Measurements from ENCODE around the gene ENOX1.
"Not testable (repeated sequence)": the region's sequence is repeated elsewhere in the genome, so short reads cannot be mapped to it uniquely, and the experiment has no call there.

The ENOX1 gene

DNA sequence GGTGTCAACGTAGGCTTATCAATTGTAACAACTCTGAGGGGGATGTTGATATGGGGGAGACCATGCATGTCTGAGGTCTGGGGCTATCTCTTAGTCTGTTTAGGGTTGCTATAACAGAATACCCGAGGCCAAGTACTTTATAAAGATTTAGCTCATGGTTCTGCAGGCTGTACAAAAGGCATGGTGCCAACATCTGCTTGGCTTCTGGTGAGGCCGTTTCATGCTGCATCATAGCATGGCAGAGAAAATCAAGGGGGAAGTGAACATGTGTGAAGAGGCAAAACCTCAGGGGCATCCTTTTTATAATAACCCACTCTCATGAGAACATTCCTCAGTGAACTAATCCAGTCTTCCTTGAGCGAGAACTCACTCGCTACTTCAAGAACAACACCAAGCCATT lies 353.8 kb downstream of the ENOX1 start:
- DNase-seq, result no peak

DNA sequence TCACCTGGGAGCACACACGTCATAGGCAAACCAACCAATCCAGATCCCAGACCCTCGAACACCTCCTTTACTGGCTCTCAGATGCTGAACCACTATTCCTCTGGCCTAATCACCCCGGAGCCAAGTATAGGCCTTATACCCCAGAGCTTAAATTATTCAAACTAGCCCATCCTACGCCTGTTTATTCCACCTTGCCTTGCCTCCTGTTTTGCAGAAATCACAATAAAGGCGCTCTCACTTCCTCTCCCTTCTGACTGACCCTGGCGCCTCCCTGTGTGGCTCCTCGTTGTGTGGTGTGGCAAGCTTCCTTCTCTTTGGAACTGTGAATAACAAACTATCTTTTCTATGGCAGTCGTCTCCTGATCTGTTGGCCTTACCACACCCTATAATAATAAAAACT lies 354.9 kb downstream of the ENOX1 start:
- no peak for DNase-seq

DNA sequence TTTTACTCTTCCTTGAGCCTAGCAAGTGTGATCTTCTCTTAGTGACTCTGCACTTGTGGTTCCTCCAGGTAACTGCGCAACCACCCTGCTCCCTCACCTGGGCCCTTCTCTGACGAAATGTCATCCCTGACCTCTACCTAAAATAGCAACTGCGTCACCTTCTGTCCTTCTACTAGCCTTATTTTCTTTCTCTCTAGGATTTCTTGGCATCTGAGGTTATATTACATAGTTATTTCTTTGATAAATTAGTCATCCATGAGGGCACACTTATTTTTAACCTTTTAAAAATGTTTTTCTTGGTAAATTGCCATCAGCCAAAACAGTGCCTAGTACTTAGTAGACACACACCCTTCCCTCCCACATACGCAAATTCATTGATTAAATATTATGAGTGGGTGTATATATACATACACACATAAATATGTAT lies 355.5 kb downstream of the ENOX1 start:
- DNase-seq, result no peak

DNA sequence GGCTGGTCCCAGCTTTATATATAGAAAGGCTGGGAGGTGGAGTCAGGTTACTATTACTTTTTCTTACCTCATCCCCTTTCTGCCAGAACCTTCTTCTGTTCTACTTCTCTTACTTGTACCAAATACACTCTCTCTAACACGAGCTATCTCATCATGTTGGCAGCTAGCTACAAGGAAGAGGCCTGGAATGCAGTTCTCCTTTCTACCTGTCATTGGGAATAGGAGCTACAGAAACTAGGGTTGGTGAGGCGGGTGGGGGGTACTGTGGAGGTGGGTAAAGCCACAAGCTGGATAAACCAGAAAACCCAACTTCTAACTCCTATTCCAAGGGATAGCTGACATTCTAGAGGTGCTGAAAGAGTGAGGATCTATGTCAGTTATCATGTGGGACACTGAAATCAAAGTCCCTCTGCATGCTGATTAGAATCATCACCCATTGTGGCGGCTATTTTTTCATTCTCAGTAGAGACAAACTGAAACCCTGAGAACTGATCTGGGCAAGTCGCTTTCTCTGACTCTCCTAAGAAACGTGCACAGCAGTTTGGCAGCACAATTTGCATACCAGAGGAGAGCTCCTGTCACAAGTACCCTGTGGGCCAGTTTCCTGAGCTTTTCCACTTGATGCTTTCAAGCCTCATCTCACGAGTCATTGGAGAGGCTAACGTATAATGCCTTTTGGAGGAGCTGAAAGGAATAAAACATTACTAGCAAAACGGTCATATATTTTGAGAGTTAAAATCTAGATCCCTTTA lies 358.1 kb downstream of the ENOX1 start:
- no peak for DNase-seq

DNA sequence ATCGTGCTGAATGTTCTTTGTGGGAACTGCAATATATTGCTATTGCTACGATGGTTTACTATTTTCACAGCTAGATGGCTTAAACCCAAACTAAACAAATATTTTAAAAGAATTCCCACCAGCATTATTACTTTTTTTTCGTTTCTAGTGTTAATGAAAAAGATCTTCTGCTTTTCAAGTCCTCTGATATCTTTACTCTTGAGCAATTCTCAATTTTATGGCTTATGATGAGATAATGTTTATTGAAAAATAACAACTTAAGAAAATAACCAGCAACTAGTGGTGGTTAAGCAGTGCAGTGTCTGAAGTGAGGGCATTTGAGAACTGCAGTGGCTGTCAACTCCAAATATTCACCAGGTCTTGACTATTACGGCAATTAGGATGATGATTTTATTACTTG lies 360.4 kb downstream of the ENOX1 start:
- no peak for DNase-seq

DNA sequence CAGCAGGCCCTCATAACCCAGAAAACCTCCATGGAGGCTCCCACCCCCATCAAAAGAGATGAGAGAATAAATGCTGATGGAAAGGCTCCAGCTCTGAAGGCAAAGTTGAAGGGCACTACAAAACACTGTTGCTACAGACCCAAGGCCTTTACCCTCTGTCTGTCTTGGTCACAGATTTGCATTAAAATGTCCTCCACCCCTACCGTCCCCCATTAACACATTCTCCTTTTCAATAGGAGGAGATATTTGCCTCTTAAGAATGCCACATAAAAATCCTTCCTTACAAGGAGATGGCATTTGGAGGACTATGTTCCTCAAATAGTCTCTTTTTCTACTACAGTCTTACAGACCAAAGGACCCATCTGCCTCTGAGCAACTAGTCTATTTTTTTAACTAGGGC lies 361.5 kb downstream of the ENOX1 start:
- no peak for DNase-seq

DNA sequence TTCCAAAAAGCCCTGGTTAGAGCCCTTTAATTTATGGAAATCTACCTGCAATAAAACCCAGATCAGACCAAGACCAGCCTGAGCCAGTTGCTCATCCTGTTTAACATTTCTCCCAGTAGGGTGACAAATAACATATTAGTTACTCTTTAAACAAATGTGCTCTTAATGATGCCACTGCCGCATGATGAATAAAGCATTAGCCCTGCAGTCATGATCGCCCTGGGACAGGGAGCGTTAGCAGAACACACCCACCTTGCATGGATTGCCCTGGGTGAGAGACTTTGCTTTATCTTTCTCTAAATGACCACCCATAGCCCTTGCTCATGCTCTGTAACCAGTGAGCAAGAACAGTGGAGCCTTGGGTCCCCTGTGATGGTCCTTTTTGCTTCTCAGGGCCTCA lies 362.4 kb downstream of the ENOX1 start:
- DNase-seq, result no peak

DNA sequence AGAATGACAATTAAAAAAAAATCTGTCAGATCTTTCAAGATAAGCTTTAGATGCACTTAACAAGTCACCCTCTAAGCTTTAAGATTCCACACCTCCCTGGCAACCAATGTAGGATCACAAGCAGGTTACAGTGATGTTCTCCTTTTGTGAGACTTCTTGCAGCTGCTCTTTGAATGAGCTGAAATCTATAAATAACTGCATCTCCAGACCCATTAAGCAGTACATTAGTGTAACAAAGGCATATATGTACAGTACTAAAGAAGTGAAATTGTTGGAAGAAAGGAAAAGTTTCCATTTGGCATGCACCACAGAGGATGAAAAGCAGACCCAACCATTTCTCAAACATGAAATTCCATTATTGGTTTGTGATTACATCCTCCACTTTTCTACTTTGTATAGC lies 364.7 kb downstream of the ENOX1 start:
- no peak for DNase-seq

DNA sequence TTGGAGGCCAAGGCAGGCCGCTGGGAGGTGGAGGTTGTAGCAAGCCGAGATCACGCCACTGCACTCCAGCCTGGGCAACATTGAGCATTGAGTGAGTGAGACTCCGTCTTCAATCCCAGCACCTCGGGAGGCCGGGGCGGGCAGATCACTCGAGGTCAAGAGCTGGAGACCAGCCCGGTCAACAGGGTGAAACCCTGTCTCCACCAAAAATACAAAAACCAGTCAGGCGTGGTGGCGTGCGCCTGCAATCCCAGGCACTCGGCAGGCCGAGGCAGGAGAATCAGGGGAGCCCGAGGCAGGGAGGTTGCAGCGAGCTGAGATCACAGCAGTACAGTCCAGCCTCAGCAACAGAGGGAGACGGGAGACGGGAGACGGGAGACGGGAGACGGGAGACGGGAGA lies 369.9 kb downstream of the ENOX1 start:
- not testable (repeated sequence) for DNase-seq

DNA sequence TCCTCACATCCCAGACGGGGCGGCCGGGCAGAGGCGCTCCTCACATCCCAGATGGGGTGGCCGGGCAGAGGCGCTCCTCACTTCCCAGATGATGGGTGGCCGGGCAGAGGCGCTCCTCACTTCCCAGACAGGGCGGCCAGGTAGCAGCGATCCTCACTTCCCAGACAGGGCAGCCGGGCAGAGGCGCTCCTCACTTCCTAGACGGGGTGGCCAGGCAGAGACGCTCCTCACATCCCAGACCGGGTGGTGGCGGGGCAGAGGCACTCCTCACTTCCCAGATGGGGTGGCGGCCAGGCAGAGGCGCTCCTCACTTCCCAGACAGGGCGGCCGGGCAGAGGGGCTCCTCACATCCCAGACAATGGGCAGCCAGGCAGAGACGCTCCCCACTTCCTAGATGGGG lies 370.4 kb downstream of the ENOX1 start:
- DNase-seq, result not testable (repeated sequence)

GRCh38 chr13:43415903-43416391 lies 370.8 kb downstream of the ENOX1 start:
- not testable (repeated sequence) for DNase-seq

DNA sequence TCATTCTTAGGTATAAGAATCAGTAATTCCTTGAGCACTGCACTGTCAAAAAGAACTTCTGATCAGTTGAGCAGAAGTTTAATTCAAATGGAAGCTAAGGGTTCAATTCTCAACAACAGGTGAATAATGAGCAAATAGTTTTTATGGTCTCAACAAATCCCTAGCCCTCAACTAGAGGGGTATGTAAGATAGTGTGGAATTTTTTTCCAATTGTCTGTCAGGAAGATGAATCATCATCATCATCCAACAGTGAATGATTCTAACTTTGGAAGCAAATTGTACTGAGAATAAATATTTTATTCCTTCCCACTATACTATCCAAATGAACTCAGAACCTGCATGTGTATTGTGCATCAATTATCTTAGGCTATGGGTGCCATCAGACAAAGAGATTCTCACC lies 372.7 kb downstream of the ENOX1 start:
- no peak for DNase-seq

DNA sequence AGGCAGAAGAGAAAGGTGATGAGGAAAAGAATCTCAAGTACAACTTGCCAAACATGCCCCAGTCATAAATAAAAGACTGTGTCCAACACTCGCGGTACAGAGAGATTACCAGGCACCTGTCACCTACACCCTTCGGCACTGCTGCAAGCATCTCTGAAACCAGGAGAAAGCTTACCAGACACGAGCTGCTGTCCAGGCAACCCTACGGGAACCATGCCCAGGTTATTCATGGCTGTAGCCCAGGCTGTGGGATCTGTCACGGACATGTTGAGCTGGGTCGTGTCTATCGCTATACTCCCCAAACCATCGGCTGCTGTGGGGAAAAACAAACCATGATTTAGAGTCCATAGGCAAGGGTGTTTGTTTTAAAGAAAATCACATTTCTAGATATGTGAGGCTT lies 375.0 kb downstream of the ENOX1 start:
- DNase-seq, result peak in 35 of 58 donors; percentile 3 to 57 (median 29)

DNA sequence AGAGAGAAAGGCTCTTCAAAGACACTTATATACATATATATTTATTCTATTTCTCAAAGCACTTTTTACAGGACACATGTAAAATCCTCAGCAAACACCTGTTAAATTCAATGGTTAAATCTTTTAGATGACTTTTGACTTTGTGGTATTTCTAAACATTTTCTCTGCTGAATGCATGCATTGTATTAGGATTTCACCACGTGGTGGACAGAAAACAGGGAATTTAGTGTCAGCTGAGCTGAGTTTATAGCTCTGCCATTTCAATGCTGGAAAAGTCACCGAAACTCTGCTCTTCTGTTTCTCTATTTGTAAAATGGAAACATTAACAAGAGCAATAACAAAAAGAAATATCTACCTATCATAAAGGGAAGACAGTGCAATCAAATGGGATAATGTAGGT lies 375.6 kb downstream of the ENOX1 start:
- DNase-seq, result peak in 6 of 58 donors; percentile 5 to 51 (median 21)

GRCh38 chr13:43408274-43408673 lies 378.5 kb downstream of the ENOX1 start:
- DNase-seq, result no peak

- DNase-seq, result no peak
Observed at GRCh38 chr13:43407023-43407581, 379.7 kb downstream of the ENOX1 start.

DNA sequence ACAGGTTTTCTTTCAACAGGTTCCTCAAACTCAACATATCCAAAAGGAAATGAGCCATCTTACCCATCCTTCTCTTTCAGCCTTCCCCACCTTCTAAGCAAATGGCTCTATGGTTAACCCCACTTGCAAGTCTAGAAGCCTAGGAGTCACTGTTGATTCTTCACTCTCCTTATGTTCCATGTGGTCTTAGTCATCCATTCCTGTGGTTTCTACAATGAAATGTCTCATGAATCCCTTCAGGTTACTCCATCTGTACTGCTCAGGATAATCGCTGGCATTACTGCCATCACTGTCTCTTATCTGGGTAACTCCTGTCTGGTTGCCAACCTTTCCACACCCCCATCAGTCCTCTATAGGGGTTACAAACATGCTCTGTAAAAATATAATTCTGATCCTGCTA lies 381.3 kb downstream of the ENOX1 start:
- DNase-seq, result no peak

DNA sequence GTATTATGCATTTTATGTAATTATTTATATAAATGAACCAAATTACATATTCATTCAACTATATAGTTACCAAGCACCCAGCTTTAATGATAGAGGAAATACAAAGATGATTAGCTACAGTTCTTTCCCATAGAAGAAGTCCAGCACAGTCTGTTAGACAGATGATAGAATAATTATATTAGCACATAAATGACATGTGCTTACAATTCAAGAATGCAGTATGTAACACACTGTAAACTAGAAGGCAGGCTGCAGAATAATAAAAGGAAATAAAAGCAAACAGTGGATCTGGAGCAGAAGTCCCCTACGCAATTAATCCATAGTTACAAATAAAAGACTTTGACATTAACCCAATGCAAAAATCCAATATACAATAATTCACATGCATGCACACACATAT lies 384.4 kb downstream of the ENOX1 start:
- no peak for DNase-seq

DNA sequence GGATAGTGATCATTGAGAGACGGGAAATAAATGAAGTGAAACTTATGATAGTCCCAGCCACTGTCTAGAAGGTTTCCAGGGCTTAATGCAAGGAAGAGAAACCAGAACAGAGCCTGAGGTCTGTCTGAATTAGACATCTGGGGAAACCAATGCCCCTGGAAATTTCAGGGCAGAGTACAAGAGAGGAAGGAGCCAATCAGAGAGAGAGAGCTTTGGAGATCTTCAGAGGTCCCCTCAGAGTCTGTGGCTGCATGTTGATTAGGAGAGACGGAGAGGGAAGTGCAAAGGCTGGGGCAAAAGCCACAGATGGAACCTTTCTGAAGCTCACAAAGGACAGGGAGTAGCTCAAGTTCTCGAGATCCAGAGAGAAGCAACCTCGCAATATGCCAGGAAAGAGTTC lies 385.4 kb downstream of the ENOX1 start:
- DNase-seq, result no peak

DNA sequence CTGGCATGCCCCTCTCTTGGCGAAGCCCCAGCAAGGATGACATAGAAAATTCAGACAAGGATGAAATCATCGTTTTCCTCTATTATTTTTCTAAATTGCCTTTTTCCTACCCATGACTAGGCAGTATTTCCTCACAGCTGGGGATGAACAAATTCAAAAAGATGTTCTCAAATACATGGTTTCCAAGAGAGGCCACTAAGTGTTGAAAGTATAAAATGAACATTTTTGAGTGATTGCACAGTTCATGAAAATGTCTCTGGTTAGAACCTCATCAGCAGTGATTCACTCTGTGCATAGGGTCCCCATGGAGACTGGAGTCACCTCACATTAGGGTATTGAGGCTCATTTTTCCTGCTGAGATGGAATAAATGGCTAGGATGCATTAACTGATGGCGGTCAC lies 389.7 kb downstream of the ENOX1 start:
- no peak for DNase-seq

- no peak for DNase-seq
Observed at GRCh38 chr13:43391036-43391435, 395.7 kb downstream of the ENOX1 start.

- DNase-seq, result no peak
Observed at GRCh38 chr13:43390619-43391018, 396.2 kb downstream of the ENOX1 start.

DNA sequence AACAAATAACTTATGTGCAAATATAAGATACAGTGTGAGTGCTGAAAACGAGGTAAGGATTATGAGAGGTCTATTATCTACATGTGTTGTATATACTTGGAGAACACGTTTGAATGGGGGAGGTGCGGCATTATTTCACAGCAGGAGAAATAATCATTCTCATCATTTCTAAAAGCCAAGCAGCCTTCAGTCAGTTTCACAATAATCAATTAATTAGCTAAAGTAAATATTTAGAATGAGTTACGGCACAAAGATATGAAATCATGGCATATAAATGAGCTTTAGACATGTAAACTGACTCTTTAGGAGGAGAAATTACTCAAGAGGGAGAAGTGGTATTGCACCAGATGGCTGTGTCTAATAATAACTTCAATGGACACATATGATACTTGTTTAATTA lies 396.8 kb downstream of the ENOX1 start:
- DNase-seq, result no peak
